GM23338 (cell line): ENCODE measurements around the gene SENP3. TPM values are rescaled to one million over a fixed set of nuclear protein-coding genes. Genes with fewer than 3 reads are reported as not detected.

Experiments used
- ATAC-seq: fragments of 200-7000 bp; cut with Tn5 transposase; 3 replicates; pipeline ENCODE4 v1.9.1; 2020
- DNase-seq: peaks from one replicate; pipeline ENCODE4 v3.0.0-alpha.2; 2015; ENCODE audit warnings: low spot score
- H2AFZ ChIP-seq: fragments of 200-600 bp; sonication (generic); 2 replicates; pipeline ENCODE4 v1.8.0; 2016; ENCODE audit warnings: antibody characterized with exemption, mild to moderate bottlenecking, moderate library complexity
- H3F3A ChIP-seq: fragments of 200-600 bp; sonication (generic); replicated peaks from 2 replicates; pipeline ENCODE4 v1.8.0; 2017; ENCODE audit warnings: antibody characterized with exemption, mixed run types, low read depth
- H3K27ac ChIP-seq: fragments of 200-600 bp; sonication (generic); 2 replicates; pipeline ENCODE4 v1.6.1; 2016; ENCODE audit warnings: low read depth
- H3K27me3 ChIP-seq: fragments of 200-600 bp; sonication (generic); 2 replicates; pipeline ENCODE4 v1.8.0; 2016; ENCODE audit warnings: mild to moderate bottlenecking, mixed run types, moderate library complexity; ENCODE audit not compliant: insufficient read depth
- H3K36me3 ChIP-seq: fragments of 200-600 bp; sonication (generic); 2 replicates; pipeline ENCODE4 v1.8.0; 2016; ENCODE audit warnings: mild to moderate bottlenecking; ENCODE audit not compliant: insufficient read depth
- H3K4me1 ChIP-seq: fragments of 200-600 bp; sonication (generic); 2 replicates; pipeline ENCODE4 v1.8.0; 2016; ENCODE audit warnings: mild to moderate bottlenecking, moderate library complexity; ENCODE audit not compliant: insufficient read depth
- H3K4me2 ChIP-seq: fragments of 200-600 bp; sonication (generic); 2 replicates; pipeline ENCODE4 v1.7.1; 2017; ENCODE audit warnings: mixed run types
- H3K4me3 ChIP-seq: fragments of 200-600 bp; sonication (generic); 2 replicates; pipeline ENCODE4 v1.6.1; 2016; ENCODE audit warnings: mixed run types
- H3K79me2 ChIP-seq: fragments of 200-600 bp; sonication (generic); replicated peaks from 2 replicates; pipeline ENCODE4 v1.8.0; 2017; ENCODE audit warnings: mild to moderate bottlenecking; ENCODE audit not compliant: insufficient read depth
- H3K9me2 ChIP-seq: fragments of 200-600 bp; sonication (generic); 2 replicates; pipeline ENCODE4 v1.8.0; 2017; ENCODE audit not compliant: insufficient read depth
- H4K20me1 ChIP-seq: fragments of 200-600 bp; sonication (generic); replicated peaks from 2 replicates; pipeline ENCODE4 v1.8.0; 2017; ENCODE audit warnings: mild to moderate bottlenecking; ENCODE audit not compliant: insufficient read depth
- H3K27ac Mint-ChIP-seq: 2 replicates; pipeline ENCODE4 v1.8.0; 2020; ENCODE audit warnings: inconsistent platforms, mild to moderate bottlenecking, moderate library complexity, mixed read lengths
- H3K27me3 Mint-ChIP-seq: 3 replicates; pipeline ENCODE4 v1.8.0; 2022; ENCODE audit warnings: low read depth, mild to moderate bottlenecking, moderate library complexity, mixed read lengths, inconsistent platforms; ENCODE audit not compliant: insufficient read depth, poor library complexity
- H3K36me3 Mint-ChIP-seq: 3 replicates; pipeline ENCODE4 v1.8.0; 2021; ENCODE audit warnings: low read depth, mild to moderate bottlenecking, inconsistent platforms, moderate library complexity, mixed read lengths
- H3K4me1 Mint-ChIP-seq: 3 replicates; pipeline ENCODE4 v1.8.0; 2020; ENCODE audit warnings: mild to moderate bottlenecking, inconsistent platforms, mixed read lengths
- H3K4me3 Mint-ChIP-seq: 3 replicates; pipeline ENCODE4 v1.8.0; 2021; ENCODE audit warnings: moderate library complexity, mild to moderate bottlenecking, inconsistent platforms, mixed read lengths
- H3K9me3 Mint-ChIP-seq: 3 replicates; pipeline ENCODE4 v1.8.0; 2020; ENCODE audit warnings: moderate library complexity, mild to moderate bottlenecking, inconsistent platforms, mixed read lengths
- CREB1 ChIP-seq: fragments of 250-450 bp; sonication (Bioruptor Pico); IDR thresholded peaks from 2 replicates; pipeline ENCODE4 v1.5.0; 2020; ENCODE audit warnings: low read depth, mild to moderate bottlenecking, moderate library complexity
- ETS1 ChIP-seq: IDR thresholded peaks from 2 replicates; pipeline ENCODE4 v1.6.1; 2016; ENCODE audit warnings: antibody characterized with exemption
- EZH2 ChIP-seq: fragments of 200-600 bp; sonication (generic); IDR thresholded peaks from one replicate; pipeline ENCODE4 v1.8.0; 2017; ENCODE audit warnings: antibody characterized with exemption, mild to moderate bottlenecking, low read depth; ENCODE audit not compliant: unreplicated experiment
- JUNB ChIP-seq: IDR thresholded peaks from one replicate; pipeline ENCODE4 v1.6.1; 2016; ENCODE audit warnings: antibody characterized with exemption; ENCODE audit not compliant: unreplicated experiment
- NANOG ChIP-seq: IDR thresholded peaks from 2 replicates; pipeline ENCODE4 v1.6.1; 2016; ENCODE audit warnings: antibody characterized with exemption, borderline replicate concordance
- POLR2AphosphoS5 ChIP-seq: IDR thresholded peaks from 2 replicates; pipeline ENCODE4 v1.6.1; 2016; ENCODE audit warnings: antibody characterized with exemption, low read depth
- STAT1 ChIP-seq: IDR thresholded peaks from one replicate; pipeline ENCODE4 v1.6.1; 2016; ENCODE audit warnings: antibody characterized with exemption; ENCODE audit not compliant: unreplicated experiment
- ZNF114 ChIP-seq: fragments of 250-450 bp; sonication (Bioruptor Pico); IDR thresholded peaks from 2 replicates; pipeline ENCODE4 v1.5.0; 2020; ENCODE audit warnings: mild to moderate bottlenecking, moderate library complexity
- ZNF331 ChIP-seq: fragments of 250-450 bp; sonication (Bioruptor Pico); IDR thresholded peaks from 2 replicates; pipeline ENCODE4 v1.5.0; 2020; ENCODE audit warnings: low read depth, mild to moderate bottlenecking, moderate library complexity
- ZNF462 ChIP-seq: fragments of 250-450 bp; sonication (Bioruptor Pico); IDR thresholded peaks from 2 replicates; pipeline ENCODE4 v1.5.0; 2020; ENCODE audit warnings: mild to moderate bottlenecking, moderate library complexity
- polyA plus RNA-seq: library from polyadenylated mRNA; unstranded; fragments of >200 nt; fragmentation: Nextera tagmentation; extraction: Ambion mirVana; gene quantifications from 2 replicates; pipeline ENCODE4 v1.2.1, GENCODE V29; 2016
- total RNA-seq: library from RNA; depleted of rRNA; stranded (reverse); fragments of >200 nt; shearing (Covaris generic); gene quantifications from 2 replicates; pipeline ENCODE4 v1.2.3, GENCODE V29; 2014
- TF ChIP-seq, protein P1 (sequence below), 2 experiments: fragments of 200-600 bp in 1 of 2; sonication (generic) in 1 of 2; conservative IDR thresholded peaks; 2 replicates each; pipeline versions ENCODE4 v1.5.1 to v1.6.1; 2016 to 2017; ENCODE audit warnings: antibody characterized with exemption in 2 of 2, low read depth in 2 of 2, mild to moderate bottlenecking in 2 of 2, moderate library complexity in 1 of 2

The SENP3 gene
- total and polyA plus RNA-seq, 2 experiments from 2014 or later = 6.5 to 138 TPM

GRCh38 chr17:7583253-7584109 lies 21.8 kb downstream of the SENP3 start, which contains the start of gene MPDU1:
TSS of gene MPDU1 (plus strand) at chr17:7583852. CDS start at chr17:7583863, 11 bp downstream.
- no peak for TF ChIP-seq JUNB
- no peak; the same call in none of the 2 replicates for TF ChIP-seq CREB1 (CRISPR knock-in tag)
- peak; percentile 59 for TF ChIP-seq POLR2AphosphoS5
- TF ChIP-seq NANOG = no peak
- no peak for TF ChIP-seq ZNF331 (CRISPR knock-in tag)
- peak; percentile 66 for TF ChIP-seq ETS1
- TF ChIP-seq, protein P1, sequence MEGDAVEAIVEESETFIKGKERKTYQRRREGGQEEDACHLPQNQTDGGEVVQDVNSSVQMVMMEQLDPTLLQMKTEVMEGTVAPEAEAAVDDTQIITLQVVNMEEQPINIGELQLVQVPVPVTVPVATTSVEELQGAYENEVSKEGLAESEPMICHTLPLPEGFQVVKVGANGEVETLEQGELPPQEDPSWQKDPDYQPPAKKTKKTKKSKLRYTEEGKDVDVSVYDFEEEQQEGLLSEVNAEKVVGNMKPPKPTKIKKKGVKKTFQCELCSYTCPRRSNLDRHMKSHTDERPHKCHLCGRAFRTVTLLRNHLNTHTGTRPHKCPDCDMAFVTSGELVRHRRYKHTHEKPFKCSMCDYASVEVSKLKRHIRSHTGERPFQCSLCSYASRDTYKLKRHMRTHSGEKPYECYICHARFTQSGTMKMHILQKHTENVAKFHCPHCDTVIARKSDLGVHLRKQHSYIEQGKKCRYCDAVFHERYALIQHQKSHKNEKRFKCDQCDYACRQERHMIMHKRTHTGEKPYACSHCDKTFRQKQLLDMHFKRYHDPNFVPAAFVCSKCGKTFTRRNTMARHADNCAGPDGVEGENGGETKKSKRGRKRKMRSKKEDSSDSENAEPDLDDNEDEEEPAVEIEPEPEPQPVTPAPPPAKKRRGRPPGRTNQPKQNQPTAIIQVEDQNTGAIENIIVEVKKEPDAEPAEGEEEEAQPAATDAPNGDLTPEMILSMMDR (conservative IDR thresholded peaks at IDR 0.05; ENCODE audit: low read depth in 2 of 2) = no peak
- TF ChIP-seq ZNF114 (CRISPR knock-in tag) = no peak
- no peak for TF ChIP-seq ZNF462 (CRISPR knock-in tag)
- no peak for TF ChIP-seq STAT1
- no peak for TF ChIP-seq EZH2
- Mint-ChIP-seq H3K4me3 (peak within 1 kb of the TSS; percentile 98), H3K4me1 (peaks cover 53% of the 10 kb centered on the region), H3K27ac (peak within 1 kb of the TSS; percentile 100), H3K27me3 (peaks cover 42% of the 10 kb centered on the region), H3K36me3 (peaks cover 63% of the 10 kb centered on the region), H3K9me3 (peaks cover 5% of the 10 kb centered on the region; the same call in 2 of the 3 replicates)
- DNase-seq (peak; percentile 98), ATAC-seq (peak; percentile 37)
- Histone ChIP-seq H3K4me3 (peak within 1 kb of the TSS; percentile 60), H3K36me3 (no peaks in the 10 kb centered on the region; the same call in 1 of the 2 replicates), H3F3A (peaks cover 45% of the 10 kb centered on the region), H3K4me1 (peaks cover 19% of the 10 kb centered on the region), H3K27ac (peak within 1 kb of the TSS; percentile 97), H3K4me2 (peak within 1 kb of the TSS; percentile 81), H2AFZ (peak within 1 kb of the TSS; percentile 48; the same call in 1 of the 2 replicates), H4K20me1 (no peaks in the 10 kb centered on the region; the same call in 1 of the 2 replicates), H3K79me2 (peaks cover 33% of the 10 kb centered on the region), H3K27me3 (no peaks in the 10 kb centered on the region), H3K9me2 (no peaks in the 10 kb centered on the region; the same call in 1 of the 2 replicates)
